HG03139 (cell line): ENCODE results near the gene PASD1.

Experiments
- ATAC-seq: cut with Tn5 transposase; IDR thresholded peaks from one replicate; pipeline ENCODE4 v1.9.1; 2021; ENCODE audit not compliant: unreplicated experiment

PASD1 gene

DNA sequence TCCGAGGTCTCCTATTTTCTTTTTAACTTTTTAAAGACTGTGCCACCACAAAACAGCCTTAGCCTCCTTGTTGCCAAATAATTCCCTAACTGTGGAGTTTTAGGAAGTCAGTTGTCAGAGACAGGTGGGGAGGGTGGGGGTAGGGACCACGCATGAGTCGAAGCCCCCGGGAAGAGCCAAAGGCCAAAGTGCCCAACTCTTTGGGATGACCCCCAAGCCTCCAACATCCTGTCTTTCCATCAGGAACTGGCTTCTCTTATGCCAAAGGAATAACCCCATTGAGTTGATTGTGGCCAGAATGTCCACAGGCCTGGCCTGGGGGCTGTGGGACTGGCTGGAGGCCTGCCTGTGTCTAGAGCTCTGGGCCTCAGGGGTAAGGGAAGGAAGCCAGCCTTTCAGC, 137.6 kb downstream of the PASD1 start:
- ATAC-seq, result no peak

DNA sequence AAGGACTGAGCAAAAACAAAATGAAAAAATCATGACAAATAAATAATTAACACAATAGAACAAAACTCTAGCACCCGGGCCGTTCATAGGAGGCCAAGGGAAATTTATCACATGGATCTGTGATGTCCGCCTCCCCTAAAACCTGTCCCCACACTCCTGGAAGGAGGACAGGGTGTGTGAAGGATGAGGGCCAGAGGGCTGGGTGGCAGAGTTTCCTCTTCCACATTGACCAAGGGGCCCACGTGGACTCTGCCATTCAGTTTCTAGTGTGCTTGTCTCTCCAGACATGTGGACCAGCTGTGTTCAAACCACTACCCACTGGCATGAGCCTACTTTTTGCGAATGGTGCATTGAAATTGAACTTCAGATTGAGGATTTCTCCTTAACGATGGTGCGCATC, 138.1 kb downstream of the PASD1 start:
- ATAC-seq, result no peak

DNA sequence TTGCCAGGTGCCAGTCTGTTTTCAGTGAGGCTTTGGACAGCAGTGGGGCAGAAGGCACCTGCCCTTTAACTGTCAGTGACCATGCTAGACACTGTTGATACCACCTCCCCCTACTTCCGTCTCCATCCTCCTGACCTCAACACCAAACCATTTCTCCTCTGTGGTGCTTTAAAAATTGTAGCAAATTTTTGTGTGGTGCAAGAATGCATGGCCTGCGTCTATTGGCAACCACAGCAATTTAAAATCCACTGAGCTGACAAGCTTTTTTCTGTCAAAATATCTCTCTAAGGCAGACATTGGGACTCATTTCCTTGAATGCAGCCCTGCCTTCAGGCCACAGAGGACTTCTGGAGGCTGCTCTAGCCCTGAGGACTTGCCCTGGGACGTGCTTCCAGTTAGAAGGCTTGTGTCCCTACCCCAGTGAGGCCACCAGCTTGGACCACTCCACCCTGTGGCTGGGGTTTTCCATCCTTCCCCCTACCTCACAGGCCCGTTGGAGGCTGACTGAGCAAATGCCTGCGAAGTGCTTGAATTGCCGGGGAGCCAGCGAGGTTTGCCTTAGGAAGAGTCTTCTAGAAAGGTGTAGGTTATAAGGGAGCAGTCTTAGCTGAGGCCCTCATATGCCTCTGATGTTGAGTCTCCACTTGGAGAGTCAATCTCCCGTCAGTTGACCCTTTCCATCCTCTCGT, 138.7 kb downstream of the PASD1 start:
- ATAC-seq, result no peak

DNA sequence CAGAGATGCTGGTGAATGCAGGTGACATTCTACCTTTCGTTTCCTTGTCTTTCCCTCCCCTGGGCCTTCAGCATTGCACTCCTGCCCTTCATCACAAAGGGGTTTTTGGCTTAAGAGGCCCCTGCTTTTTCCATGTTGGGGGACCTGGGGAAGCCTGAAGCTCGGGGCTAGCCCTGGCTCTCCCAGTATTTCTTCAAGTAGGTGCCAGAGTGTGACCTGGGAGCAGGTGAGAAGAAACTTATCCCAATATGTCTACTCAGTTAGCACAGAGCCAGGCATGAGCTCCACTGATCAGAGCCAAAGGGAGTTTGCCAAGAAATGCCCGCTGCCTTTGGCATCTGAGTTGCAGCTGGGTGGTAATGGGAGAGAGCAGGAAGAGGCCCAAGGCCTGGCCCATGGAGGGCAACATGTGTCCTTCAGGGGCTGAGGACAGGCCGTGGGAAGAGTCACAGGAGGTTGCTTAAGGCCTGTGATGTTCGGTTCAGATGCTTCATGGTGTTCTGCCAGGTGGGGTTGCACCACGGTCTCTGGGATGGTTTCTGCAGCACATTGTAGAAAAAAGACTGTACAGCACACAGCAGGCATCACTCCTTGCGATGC, 139.4 kb downstream of the PASD1 start:
- no peak for ATAC-seq

DNA sequence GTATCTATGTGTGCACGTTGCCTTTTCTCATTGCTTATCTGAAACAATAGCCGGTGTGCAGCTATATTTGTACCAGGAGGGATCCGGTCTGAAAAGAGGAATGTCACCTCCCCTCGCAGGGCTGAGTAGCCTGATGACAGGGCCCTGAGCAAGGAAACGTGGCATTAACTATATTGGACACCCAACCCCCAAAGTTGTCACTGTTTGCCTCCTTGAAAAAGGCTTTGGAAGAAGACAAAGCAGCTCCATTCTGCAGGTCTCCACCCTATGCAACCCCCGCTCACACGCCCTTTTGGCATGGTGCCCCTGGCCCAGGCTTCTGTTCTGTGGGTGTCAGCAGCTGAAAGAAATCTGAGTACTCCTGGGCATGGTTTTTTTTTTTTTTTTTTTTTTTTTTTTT, 140.0 kb downstream of the PASD1 start:
- no peak for ATAC-seq

DNA sequence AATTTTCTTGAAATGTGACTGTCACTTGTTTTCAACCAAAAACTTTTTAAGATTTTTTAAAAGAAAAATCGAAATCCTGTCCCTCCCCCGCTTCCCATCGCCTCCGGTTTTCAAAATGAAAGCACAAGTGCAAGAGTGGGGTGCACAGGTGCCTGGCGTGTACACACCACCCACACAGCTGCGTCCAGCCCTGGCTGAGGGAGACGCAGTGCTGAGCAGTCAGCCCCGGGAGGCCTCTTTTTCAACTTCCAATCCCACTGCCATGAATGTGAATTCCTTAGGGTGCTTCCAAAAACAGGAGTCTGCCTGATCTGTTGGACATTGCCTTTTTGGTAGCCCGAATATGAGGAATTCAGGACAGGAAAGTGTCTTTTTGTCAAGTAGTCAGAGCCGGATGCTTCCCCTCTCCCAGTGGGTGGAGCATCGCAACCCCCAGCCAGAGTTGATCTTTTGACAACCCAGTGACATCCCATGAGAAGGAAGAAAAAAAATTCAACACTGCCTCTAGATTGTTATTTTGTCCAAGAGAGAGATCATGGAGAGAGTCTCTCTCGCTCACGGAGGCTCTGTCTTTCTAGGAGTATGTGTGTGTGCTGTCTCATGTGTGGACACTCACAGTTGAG, 140.7 kb downstream of the PASD1 start:
- ATAC-seq, result no peak

DNA sequence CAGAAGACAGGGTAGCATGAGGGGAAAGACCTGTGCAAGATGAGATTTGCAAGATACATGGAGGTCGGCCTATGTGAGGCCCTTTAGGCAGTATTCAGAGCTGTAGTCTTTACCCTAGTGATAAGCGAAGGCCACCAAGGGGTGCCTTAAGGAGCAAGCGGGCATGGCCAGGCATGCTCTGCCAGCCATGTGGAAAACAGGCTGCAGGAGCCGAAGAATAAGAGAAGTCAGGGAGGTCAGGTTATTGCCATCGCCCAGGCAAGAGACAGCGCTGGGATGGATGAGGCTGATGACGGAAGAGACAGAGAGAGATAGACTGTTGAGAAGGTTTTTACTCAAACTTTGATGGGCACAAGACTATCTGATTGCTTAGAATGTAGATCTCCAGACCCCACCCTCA, 145.3 kb downstream of the PASD1 start:
- no peak for ATAC-seq

DNA sequence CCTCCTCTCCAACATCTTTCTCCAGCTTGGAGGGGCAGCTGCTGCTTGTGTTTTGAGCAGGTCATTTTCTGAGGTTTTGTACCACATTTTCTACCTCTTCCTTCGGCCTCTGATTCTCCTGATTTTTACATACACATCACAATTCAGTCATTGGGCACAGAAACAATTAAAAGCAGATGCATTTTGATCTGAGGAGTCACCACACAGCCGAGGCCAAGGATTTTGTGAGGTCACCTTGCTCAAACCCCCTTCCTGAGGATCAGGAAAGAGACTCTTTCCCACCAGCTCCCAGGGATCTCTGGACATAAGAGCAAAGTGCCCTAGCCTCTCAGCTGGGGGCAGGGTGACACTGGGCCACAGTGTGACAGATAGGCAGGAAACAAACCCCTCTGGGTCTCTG, 147.0 kb downstream of the PASD1 start:
- no peak for ATAC-seq

DNA sequence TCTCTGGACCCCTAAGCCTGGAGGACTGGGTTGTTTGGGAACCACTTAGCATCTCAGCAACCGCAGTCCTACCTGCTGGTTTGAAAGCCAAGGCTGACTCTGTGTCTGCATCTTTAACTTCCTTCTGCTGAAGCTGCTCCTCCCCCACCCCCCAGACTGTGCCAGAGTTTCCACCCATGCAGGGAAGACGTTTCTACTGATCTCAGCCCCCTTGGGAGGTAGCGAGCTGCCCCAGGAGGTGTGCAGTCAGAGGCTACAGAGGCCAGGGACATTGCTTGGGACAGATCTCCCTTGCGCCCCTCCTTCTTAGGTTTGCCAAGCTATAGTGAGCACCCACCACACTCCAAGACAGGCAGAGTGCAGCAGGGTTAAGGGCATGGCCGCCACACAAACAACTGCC, 147.7 kb downstream of the PASD1 start:
- ATAC-seq, result no peak

DNA sequence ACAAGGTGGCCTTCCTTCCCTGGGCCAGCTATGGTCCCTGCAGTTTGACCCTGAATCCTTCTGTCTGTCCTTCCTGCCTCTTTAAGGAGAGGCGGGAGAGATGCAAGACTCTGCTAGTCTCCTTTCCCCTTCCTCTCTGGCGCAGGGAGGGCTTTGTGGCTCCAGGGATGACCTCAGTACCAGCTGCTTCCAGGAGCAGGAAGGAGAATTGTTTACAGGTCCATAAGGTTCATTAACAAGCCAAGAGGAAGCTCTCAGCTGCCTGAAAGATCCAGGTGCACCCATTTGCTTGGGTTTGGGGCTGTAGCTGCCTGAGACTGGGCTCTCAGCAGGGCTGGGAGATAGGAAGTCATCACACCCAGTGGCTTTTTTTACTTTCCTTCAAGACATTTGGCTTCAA, 148.3 kb downstream of the PASD1 start:
- ATAC-seq, result no peak

DNA sequence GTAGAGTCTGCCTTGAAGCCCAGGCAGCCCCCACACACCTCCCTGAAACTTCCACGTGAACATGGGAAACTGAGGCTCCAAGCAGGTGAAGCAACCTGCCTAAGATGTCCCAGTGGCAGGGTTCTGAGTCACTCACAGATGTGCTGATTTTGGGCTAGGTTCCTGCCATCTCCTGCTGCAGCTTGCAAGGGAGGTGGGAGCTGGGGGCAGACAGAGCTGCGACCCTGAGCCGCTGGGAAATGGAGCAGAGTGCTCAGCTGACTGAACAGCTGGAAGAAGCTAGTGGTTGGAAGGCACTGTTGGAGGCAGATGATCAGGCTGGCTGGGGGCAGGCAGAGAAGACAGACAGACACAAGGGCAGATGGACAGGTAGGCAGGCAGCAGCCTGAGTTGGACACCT, 148.8 kb downstream of the PASD1 start:
- no peak for ATAC-seq

DNA sequence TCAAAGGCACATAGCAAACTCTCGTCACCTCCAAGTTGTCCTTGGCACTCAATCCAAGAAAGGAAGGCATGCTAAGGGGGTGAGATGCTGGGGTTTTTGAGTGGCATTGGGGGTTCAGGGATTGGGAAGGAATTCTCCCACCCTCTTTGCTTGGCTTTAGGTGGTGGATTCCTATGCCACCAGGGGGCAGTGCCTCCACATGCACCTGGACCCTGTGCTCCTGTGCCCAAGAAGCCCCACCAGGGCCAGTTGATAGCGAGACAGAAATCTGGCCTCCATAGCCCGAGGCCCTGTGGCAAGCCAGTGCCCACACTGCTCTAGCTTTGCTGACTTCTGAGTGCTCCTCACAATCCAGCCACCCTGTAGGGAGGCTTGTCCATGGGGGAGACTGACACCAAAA, 150.4 kb downstream of the PASD1 start:
- ATAC-seq, result no peak

DNA sequence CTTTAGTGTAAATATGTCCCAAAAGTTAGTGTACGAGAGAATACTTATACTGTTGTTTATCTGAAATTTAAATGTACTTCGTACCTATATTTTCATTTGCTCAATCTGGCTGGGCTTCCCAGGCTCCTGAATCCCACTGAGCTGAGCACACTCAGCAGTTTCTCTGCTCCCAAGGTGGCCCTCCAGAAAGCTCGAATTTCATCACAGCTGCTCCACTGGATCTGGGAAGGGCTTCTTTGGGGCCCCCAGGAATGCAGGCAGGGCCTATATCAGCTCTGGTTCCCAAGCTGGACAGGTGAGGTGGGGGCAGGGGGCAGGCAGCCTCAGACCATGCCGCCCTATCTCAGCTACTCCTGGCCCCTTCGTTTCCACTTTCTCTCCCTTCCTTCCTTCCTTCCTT, 150.9 kb downstream of the PASD1 start:
- ATAC-seq, result no peak

DNA sequence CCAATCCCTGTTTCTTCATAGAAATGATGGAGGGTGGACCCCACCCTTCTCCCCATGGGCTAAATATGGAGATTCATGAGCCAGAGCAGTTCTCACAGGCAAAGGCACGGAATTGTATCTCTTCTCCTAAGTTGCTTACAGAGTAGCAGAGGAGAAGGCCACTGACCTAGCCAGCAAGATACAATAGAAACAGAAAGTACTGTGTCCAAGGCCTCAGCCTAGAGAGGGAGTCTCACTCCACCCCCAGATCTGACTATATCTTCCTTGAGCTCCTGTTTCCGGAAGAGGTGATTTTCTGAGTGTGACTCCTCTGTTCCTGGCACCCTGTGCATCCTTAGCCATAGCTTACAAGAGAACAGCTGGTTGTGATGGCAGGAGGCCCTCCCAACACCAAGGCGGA, 152.3 kb downstream of the PASD1 start, which contains the start of gene FATE1:
FATE1 (plus strand) TSS at position 284 of the 400 bp plus-strand sequence; CDS start at position 369, 85 bp downstream.
- no peak for ATAC-seq

DNA sequence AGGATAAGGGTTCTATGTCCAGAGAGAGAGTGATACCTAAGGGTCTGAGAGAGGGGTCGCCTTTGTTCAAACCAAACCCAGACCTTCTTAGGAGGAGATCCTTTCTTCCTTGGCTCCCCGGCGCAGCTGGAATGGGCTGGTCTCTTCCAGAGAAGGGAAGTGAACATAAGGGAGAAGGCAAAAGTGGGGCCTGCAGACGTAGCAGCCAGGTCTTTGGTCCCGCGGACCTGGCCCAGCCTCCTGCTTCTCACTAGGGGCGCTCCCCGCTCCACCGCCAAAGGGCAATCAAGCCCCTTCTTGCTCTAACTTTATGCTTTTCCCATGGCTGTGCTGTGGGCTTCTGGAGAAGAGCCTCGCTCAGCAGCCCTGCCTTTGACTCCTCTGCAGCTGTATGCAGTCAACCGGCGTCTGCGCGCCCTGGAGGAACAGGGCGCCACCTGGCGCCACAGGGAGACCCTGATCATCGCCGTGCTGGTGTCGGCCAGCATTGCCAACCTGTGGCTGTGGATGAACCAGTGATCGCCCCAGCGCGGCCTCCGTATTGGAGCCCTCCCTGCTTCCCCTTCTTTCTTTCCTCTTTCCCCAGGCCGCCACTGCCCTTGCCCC, 158.9 kb downstream of the PASD1 start:
- no peak for ATAC-seq

DNA sequence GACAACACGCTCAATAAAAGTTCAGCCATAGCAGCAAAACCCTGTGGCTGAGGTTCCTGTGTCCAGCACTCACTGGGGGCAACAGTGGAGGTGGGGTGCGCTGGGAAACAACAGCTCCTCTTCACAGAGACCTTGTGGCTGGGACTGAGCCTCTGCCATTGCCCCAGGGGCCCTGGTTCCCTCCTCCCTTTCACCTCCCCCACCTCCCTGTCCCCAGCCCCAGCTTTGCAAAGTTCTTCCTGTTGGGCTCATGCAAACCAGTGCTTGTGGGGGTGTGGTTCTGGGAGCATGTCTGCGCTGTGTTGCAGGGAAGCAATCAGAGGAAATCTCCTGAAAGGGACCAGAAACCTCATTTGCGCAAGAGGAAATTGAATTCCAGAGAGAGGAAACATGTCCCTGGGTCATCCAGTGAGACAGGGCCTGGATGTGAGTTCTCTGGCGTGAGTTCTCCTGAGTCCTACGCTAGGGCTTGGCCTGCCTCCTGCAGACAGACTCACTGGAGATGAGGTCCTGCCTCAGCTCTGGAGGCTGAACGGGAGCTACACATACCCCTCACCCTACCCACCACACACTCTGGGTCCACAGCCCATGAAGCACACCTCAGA, 159.8 kb downstream of the PASD1 start:
- ATAC-seq, result no peak

DNA sequence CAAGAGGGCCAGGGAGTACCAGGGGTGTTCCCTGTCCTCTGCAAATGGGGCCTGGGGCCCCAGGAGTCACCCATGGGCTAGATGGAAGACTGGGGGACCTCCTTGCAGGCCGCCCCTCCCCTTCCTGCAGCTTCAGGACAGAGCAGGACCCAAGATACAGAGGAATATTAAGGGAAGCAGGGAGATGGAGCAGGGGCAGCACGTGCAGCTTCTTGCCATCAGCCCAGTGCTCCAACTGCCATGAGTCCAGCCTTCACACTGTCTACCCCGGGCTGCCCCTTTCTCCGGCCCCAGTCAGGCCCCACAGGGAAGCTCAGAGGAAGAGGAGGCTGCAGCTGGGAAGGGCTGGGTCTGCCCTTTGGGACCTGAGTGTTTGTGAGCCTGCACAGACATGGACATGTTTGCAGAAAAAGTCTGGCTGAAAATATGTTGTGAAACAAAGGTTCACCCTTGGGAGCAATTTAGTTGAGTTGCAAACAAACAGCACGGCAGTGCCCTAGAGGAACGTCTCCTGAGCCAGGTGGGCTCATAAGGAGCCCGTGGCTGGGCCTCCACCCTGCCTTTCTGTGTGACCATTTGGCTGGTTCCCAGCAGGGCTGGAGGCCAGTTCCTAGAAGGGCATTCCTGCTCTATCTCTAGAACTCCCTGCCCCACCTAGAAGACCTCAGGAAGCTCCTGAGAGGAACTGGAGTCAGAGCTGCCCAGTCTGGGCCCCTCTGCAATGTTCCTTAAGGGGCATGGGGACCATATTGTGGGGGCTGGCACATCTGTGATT, 161.3 kb downstream of the PASD1 start:
- ATAC-seq, result no peak

DNA sequence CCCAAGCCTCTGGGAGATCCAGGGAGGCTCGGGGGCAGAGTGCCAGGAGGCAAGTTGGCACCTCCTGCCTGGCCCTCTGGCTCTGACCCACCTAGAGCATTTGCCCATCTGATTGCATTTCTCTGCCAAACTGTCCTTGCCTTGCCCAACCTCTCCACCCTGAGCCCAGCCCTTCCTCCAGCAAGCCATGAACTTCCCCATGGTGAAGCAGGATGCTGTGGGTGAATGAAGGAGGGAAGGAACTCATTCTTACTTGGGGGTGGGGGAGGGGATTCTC, 161.8 kb downstream of the PASD1 start:
- no peak for ATAC-seq
